ENCODE results near the gene THAP7.

GRCh38 chr22:21001601-21002325, at the start of gene THAP7:
- TF ChIP-seq CTCF (conservative IDR thresholded peaks at IDR 0.05; ENCODE audit: low read depth, low read length): no peak
- TF ChIP-seq EZH2 (IDR thresholded peaks at IDR 0.05; ENCODE audit: borderline replicate concordance, low read depth, low read length, poor library complexity, severe bottlenecking): no peak

Measured in A673 (cell line).